NCI-H526 (cell line): ENCODE measurements around the gene SMARCE1.

ENCODE experiments used
- DNase-seq, 2 experiments: peaks; one replicate each; lab custom pipeline; 2025; lab: John Stamatoyannopoulos, UW

The SMARCE1 gene

GRCh38 chr17:40647624-40648383, at the start of gene SMARCE1:
SMARCE1 (minus strand) TSS chr17:40647818; CDS start chr17:40645802, 2,016 bp downstream.
- peak; percentile 74 to 90 for DNase-seq

DNA sequence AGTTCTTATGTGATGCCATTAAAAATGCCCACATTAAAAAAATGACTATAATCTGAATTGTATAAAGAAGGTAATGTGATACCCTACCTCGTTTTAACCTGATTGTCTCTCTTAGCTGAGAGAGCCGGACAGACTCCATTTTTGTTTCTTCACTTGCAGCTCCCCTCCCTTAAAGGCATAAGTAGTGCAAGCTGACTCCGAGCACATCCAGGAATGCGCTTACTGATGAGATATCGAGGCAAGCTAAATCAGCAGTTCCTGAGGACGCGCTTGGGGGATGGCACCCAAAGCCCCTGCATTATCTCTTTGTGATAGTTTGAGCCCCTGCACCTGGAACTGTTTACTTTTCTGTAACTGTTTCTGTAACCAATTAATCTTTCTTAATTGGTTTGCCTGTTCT, 49.7 kb upstream of the SMARCE1 start:
- DNase-seq, result no peak

DNA sequence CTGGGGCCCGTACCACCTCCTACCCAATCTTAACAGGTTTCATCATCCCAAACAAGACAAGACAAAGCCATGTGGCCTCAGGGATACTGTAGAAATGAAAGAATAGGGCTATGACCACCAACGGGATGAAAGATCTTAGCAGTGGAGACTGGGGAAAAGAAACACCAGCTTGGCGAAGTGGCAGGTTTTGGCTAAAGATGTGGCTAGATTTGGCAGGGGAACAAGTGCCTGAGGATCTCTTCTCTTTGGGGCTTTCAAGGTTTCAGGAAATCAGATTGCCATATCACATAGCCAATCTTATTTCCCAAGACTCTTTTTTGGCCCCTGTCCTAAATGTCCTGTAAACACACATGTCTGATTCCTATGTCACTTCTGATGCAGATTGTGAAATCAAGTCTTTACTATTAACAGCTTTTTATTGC, 49.0 kb upstream of the SMARCE1 start:
- no peak for DNase-seq

DNA sequence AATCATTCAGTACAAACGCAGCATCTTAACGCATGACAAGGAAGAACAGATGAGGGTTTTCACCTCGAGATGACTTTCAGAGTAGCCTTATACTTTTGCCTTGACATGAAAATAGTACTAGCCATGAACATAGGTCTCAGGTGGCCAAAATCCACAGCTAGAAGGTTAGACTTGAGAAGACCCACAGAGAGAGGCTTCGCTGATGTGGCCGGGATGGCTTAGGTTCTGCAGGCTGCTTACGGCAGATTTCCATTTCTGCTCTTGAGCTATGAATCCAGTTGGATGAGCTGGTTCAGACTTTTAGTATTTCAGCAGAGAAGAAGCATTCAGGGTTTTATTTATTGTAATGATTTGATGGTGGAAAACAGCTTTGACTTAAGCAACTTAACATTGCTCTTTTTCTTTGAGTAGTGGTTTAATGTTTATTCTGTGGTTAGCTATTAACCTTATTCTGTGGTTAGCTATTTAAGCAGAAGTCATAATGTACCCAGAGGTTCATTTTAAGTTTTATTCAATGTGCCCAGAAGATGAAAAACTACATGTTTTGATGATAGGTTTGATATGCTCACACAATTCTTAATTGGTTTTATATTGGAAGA, 48.4 kb upstream of the SMARCE1 start:
- no peak for DNase-seq

DNA sequence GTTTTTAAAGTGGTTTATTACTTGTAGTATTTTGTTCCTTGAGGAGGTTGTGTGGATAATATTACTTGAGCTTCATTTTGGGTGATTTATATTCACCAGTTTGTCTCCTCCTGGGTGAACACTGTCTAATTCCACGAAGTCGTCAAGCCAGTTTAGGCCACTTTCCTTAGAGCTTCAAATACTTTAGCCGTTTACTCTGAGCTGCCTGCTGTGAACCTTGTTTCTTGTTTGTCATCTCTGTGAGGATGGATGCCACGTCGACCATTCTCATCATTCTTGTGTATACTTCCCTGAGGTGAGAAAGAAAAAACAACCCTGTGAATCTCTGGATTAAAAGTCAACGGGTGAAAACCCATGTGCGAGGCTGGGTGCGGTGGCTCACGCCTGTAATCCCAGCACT, 47.0 kb upstream of the SMARCE1 start:
- no peak for DNase-seq

DNA sequence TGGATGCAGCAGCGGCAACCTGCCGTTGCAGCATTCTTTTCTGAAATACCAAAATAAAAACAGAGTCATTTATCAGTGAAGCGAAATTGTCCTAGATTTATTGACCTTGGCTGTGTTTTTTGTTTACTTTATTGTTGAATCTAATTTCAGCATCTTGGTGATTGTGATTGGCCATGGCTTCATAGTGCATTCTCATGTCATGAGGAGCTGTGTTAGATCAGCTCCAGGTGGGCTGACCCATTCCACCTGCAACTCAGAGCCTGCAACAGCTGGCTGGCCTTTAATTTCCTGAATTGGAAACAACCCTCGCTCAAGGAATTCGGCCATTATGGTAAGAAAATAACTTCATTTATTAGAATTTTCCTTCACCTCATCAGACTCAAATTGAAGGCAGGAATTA, 39.5 kb upstream of the SMARCE1 start:
- DNase-seq, result no peak

DNA sequence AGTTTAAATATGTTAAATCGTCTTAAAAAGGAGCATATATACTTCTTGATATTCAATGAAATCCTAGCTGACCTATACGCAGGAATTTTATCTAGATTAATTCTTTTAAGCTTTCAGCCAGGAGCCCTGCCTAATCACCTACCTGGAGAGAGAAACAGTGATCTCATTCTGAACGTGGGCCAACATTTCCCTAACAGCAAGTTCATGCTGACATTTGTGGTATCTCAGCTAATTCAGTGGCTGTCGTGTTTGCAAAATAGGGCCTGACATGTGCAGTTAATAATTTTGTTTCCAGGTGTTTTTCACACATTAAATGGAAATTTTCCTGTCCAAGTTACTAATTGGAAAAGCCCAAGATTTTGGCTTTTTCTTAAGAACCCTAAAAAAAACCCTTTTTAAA, 38.6 kb upstream of the SMARCE1 start:
- DNase-seq, result no peak

DNA sequence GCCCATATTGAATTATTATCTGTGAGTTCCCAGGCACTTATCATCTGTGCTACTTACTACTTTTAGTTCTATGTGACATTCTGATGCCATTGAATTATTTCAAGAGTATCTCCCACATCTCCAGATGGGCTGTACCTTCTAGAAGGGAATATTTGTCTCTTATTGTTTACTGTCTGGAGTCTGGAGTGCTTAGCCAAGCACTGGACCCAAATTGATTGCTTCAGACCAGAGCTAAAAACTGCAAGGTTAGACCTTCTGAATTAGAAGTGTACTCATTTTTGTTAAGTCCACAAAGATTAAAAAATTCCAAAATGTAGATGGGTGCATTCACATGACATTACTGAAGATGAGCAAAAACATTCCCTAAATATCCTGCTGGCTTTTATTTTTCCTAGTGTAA, 33.4 kb upstream of the SMARCE1 start:
- DNase-seq, result no peak

DNA sequence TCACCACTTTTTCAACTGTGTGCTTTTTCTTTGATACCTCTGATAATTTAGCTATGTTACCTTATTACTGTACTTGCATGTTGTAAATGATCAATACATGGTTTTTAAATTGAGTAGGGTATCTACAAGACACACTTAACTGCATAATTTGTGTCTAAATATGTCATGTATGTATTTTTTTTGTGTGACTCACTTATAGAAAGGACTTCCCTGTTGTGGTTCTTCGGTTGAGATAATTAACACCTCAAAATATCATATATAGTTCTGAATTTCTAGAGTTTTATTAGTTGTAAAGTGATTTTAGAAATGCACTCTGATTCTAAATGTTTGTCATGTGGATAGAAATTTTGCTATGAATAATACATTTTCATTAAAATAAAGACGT, 31.9 kb upstream of the SMARCE1 start:
- no peak for DNase-seq

DNA sequence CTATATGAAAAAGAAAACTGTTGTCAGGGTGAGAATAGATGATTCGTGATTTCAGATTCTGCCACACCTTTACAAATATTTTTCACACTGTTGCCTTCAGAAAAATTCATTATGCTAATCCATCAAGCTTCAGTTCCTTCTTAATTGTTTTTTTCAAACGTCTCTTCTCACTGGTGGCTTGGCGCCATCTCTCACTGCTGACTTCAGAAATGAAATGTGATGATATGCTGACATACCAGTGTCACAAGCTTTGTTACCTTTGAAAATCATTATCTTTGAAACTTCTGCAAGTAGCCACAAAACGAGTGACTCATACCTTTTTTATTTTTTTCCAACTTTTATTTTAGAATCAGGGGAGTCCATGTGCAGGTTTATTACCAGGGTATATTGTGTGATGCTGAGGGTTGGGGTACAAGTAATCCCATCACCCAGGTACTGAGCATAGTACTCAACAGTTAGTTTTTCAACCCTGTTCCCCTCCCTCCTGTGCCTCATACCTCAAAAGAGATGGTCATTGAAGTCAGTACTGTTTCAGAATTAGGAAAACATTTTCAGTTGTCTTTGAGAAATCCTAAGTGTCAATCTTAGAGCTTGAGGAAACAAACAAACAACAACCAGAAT, 31.4 kb upstream of the SMARCE1 start:
- no peak for DNase-seq

- DNase-seq, result no peak
Measured at GRCh38 chr17:40675905-40676304, 28.3 kb upstream of the SMARCE1 start.

DNA sequence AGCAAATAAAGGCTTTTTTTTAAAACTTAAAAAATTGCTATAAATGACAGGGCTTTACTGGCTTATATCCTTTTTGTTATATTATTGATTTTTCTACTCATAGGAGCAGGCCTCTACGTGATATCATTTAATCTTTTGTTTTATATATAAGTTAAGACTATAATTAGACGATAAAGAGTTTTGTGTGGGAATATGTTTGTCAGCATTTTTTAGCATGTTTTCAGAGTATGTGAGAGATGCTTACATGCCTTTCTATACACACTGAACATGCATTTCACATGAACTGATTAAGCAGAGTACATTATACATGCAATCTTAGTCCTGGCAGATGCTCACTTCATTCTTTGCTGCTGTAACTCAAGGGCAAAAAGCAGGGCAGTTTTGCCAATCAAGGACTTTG, 25.0 kb upstream of the SMARCE1 start:
- DNase-seq, result no peak

- DNase-seq, result peak; percentile 6 to 40
Measured at GRCh38 chr17:40671282-40671681, 23.7 kb upstream of the SMARCE1 start.

DNA sequence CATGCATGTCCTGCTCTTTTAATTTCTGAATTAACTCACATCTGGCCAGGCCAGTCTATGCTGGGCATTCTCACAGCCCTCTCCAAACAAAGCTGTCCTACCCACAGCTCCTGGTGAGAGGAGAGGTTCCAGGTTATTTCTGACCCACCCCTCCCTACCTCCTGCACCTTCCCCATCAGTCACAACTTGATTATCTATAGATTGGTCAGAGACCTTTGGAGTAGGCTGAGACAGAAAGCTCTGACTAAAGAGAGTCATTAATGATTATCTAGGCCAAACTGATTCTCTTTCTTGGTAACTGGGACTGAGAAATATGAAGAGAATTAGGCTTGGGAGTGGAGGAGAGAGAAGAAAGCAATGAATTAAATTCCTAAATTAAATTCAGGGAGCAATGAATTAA, 18.7 kb upstream of the SMARCE1 start:
- DNase-seq, result no peak

- peak in 1 of 2 experiments; percentile 5 for DNase-seq
Measured at GRCh38 chr17:40664582-40665333, 17.1 kb upstream of the SMARCE1 start, which contains the start of gene KRT222. KRT222 (minus strand) TSS chr17:40665177; CDS start chr17:40665099, 78 bp downstream.

DNA sequence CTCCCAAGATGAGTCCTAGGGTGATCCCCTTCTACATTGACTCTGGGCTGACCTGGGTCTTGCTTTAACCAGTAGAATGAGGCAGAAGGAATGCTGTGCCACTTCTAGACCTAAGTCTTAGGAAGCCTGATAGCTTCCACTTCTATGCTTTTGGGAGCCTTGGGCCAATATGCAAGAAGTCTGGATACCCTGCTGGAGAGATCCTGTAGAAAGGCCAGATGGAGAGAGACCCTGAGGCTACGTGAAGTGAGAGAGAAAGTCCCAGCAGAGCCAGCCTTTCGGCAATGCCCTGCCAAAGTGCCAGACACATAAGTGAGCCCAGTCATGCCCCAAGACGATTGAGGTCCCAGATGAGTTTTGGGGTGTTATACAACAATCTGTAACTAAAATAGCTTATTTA, 15.6 kb upstream of the SMARCE1 start:
- DNase-seq, result no peak

- no peak for DNase-seq
Measured at GRCh38 chr17:40659911-40660310, 12.3 kb upstream of the SMARCE1 start.

DNA sequence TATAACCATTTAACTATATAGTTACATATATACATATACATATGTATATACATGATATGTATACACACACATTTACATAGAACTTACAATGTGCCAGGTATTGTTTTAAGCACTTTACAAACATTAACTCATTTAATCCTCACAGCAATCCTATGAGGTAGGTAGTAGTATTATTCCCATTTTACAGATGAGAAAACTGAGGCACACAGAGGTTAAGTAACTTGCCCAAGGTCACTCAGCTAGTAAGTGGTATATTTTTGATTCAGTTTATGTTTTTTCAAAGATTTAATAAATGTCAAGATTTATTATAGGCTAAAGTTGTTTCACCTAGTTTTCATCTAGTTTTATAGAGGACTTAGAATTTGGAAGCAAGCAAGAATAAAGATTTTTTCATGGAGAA, 10.8 kb upstream of the SMARCE1 start:
- no peak for DNase-seq

DNA sequence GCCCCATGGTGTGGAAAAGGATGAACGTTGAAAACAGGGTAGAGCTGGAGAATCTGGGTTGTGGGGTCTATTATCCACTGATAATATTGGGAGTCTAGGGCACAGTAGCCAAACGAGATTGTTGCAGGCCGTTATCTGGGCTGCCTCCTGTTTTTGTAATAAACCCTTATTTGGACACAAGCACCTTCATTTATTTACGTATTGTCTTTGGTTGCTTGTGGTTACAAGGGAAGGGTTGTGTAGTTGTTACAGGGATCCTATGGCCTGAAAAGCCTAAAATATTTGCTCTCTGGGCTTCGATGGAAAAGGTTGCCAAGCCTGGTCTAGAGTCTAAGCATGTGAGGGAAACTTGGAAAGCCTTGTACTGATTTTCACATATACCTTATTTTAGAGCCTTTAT, 4.3 kb upstream of the SMARCE1 start:
- DNase-seq, result no peak

DNA sequence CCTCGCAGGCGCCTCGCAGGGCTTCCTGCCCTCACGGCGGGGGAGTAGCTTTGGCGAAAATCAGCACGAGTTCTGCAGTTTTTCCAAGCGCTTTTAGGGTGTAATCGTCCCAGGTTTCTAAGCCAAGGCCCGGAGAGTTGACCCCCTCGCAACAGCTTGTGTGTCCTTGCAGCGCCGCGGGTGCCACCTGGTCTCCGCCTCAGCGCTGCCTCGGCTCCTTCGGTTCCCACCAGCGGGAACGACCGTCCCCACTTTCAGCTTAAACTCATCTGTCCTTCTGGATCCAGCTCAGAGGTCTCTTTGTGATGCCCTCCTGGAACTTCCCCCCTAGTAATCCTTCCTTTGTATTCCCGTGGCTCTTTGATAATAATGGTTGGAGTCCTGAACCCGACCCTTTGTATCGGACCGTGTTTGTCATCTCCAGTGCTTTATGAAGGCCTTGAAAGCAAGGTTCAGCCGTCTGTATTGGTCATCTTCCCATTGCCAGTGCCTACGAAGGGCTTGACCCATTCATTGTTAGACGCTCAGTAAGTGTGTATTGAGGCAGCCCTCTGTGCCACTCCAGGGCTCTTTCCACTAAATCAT, 858 bp upstream of the SMARCE1 start:
- DNase-seq, result peak; percentile 50 to 82

GRCh38 chr17:40646791-40647623, 611 bp downstream of the SMARCE1 start:
- peak in 1 of 2 experiments; percentile 54 for DNase-seq
